Aorta (tissue), 5 donors: ENCODE measurements around the gene PEX11G. TPM values are rescaled to one million over a fixed set of nuclear protein-coding genes. Genes with fewer than 3 reads are reported as not detected.

Experiments used
- ATAC-seq: fragments of 200-7000 bp; cut with Tn5 transposase; one replicate; pipeline ENCODE4 v1.9.1; 2022; ENCODE audit warnings: moderate library complexity; ENCODE audit not compliant: low FRiP score
- DNase-seq, 2 donors: peaks; one replicate each; pipeline ENCODE4 v3.0.0-alpha.2; 2020
- H3K27ac ChIP-seq, 2 donors: one replicate each; pipeline ENCODE4 v1.5.1; 2013; ENCODE audit warnings: low read length in 2 of 2, mild to moderate bottlenecking in 2 of 2, moderate library complexity in 2 of 2, control low read depth in 1 of 2, inconsistent platforms in 1 of 2, low read depth in 1 of 2
- H3K27me3 ChIP-seq, 2 donors: one replicate each; pipeline ENCODE4 v1.6.1; 2013; ENCODE audit warnings: control low read depth in 1 of 2, low read length in 1 of 2, mild to moderate bottlenecking in 1 of 2, moderate library complexity in 1 of 2; ENCODE audit not compliant: insufficient read depth in 2 of 2, control insufficient read depth in 1 of 2
- H3K36me3 ChIP-seq, 2 donors: one replicate each; pipeline ENCODE4 v1.6.1; 2013; ENCODE audit warnings: control low read depth in 1 of 2, low read length in 1 of 2, mild to moderate bottlenecking in 1 of 2; ENCODE audit not compliant: insufficient read depth in 2 of 2, control insufficient read depth in 1 of 2
- H3K4me1 ChIP-seq, 2 donors: one replicate each; pipeline ENCODE4 v1.6.1; 2013; ENCODE audit warnings: low read length in 2 of 2, control low read depth in 1 of 2, mild to moderate bottlenecking in 1 of 2, moderate library complexity in 1 of 2; ENCODE audit not compliant: insufficient read depth in 2 of 2, control insufficient read depth in 1 of 2
- H3K4me3 ChIP-seq, 2 donors: one replicate each; pipeline ENCODE4 v1.5.1; 2013; ENCODE audit warnings: low read length in 2 of 2, control low read depth in 1 of 2, mild to moderate bottlenecking in 1 of 2
- H3K9me3 ChIP-seq: one replicate; pipeline ENCODE4 v1.6.1; 2013; ENCODE audit warnings: mild to moderate bottlenecking, low read length; ENCODE audit not compliant: control insufficient read depth
- WGBS, 2 donors: extraction: QIAGEN DNeasy Blood & Tissue Kit; methylation state at CpG; one replicate each; pipeline ENCODE4 v1.1.7; 2013; 5-methylcytosine and 5-hydroxymethylcytosine counted together
- intact Hi-C, 2 donors: fragments of 100-400 bp; cut with DNase I; formaldehyde crosslinking; loops; one replicate each; pipeline versions ENCODE4 v1.14.2 to v1.15.0; 2022
- polyA plus RNA-seq, 2 donors: library from polyadenylated mRNA; stranded (reverse); fragments of 200-250 nt; gene quantifications; one replicate each; pipeline ENCODE4 v1.2.3, GENCODE V29; 2013
- total RNA-seq, 2 donors: library from RNA; stranded (reverse); fragmentation: NEBNext Ultra II Directional; extraction: Animal tissue kit (Norgen Biotek cat#: 25700); gene quantifications; one replicate each; pipeline ENCODE4 v1.2.1, GENCODE V29; 2021
- donor health status: healthy with polysubstance abuse.
- donor health status: Bipolar disorder and iron deficiency.
- donor health status: DM: no; HTN: no; CAD: no.
- donor health status: DM: no; HTN: no; CAD: no.
- donor health status: DM: yes; HTN: yes; CAD: no.

PEX11G gene
- total and polyA plus RNA-seq, 4 donors: 1.9 to 5.3 (median 3.0) TPM

DNA sequence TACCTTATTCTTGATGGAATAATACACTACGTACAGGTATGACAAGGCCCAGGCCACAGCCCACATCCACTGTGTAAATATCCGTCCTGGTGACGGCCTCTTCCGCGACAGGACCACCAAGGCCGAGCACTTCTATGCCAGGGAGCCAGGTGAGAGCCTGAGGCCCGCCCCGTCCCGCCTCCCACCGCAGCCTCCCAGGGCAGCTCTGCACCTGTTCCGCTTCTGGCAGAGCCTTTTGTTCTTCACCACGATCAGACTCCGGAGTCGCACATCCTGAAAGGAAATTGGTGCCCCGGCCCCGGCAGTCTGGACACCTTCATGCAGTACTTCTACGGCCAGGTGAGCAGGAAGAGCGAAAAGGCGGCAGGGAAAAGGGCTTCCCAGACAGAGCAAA, 16.4 kb upstream of the PEX11G start:
- Histone ChIP-seq H3K4me3 (no peak overlapping the region), H3K27me3 (no peaks in the 10 kb centered on the region), H3K9me3 (no peaks in the 10 kb centered on the region), H3K36me3 (no peaks in the 10 kb centered on the region), H3K27ac (no peak overlapping the region), H3K4me1 (no peaks in the 10 kb centered on the region)
- WGBS, 2 donors: 53 to 62% methylated on average over 19 of the region's 19 CpGs
- no peak for DNase-seq
- intact Hi-C loops: no loop called here
- no peak for ATAC-seq

DNA sequence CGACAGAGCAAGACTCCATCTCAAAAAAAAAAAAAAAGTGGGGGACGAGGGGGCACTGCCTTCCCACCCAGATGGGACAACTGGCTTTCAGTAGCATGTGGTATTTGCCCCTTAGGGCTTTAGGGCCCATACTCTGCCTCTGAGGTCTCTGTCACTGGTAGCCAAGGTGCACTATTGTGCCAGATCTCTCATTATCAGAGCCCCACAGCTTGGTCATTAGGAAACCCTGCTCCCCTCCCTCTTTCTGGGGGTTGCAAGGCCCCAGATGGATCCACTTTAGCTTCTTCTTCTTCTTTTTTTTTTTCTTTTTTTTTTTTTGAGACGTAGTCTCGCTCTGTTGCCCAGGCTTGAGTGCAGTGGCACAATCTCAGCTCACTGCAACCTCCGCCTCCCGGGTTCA, 15.8 kb upstream of the PEX11G start:
- WGBS, 2 donors: 87 to 91% methylated on average over 6 of the region's 6 CpGs
- intact Hi-C loops: no loop called here
- no peaks in the 10 kb centered on the region for H3K27me3 ChIP-seq
- no peak for DNase-seq
- no peaks in the 10 kb centered on the region for H3K9me3 ChIP-seq
- ATAC-seq: no peak
- no peaks in the 10 kb centered on the region for H3K36me3 ChIP-seq
- H3K4me1 ChIP-seq: no peaks in the 10 kb centered on the region
- no peak overlapping the region for H3K27ac ChIP-seq
- no peak overlapping the region for H3K4me3 ChIP-seq

DNA sequence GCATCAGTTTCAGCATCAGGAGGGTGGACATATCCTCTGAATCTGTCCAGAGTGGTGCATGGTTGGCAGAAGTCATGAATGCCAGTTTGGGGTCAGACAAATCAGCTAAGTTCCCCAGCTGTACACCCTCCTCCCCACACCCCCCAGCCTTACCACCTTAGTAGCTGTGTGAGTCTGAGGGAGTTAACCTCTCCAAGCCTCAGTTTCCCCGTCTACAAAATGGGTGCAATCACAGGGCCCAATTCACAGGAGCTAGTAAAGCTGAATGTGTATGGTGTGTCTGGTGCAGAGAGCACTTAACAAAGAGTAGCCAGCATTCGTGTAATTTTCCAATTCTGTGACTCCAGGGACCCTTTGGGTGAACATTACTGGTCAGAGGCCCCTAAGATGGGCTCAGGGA, 13.7 kb upstream of the PEX11G start:
- 41 to 66% methylated on average over 2 of the region's 2 CpGs for WGBS, 2 donors
- no peak for DNase-seq
- ATAC-seq: no peak
- Histone ChIP-seq H3K27me3 (no peaks in the 10 kb centered on the region), H3K27ac (no peak overlapping the region), H3K4me1 (no peaks in the 10 kb centered on the region), H3K9me3 (no peaks in the 10 kb centered on the region), H3K36me3 (no peaks in the 10 kb centered on the region), H3K4me3 (no peak overlapping the region)
- intact Hi-C loops: no loop called here

DNA sequence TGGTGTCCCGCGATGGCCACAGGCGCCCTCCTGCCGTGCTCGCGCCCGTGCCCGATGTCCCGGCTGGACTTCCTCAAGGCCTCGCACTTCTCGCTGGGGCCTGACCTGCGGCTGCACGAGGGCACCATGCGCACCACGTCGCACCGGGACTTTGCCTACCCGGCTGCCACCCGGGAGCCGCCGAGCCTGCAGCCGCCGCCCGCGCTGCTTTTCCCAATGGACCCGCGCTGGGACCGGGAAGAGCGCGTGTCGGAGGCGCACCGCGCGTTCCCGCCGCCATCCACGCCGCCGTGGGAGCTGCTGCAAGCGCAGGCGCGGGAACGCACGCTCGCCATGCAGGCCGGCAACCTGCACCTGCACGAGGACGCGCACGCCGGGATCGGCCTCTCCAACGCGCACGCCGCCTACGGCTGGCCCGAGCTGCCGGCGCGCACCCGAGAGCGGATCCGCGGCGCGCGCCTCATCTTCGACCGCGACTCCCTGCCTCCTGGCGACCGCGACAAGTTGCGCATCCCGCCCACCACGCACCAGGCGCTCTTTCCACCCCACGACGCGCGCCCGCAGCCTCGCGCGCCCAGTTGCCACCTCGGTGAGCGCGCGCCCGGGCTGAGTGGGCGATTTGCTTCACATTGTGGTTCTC, 12.1 kb upstream of the PEX11G start:
- WGBS, 2 donors: 2 to 3% methylated on average over 73 to 93 of the region's 93 CpGs
- Histone ChIP-seq H3K9me3 (no peaks in the 10 kb centered on the region), H3K27me3 (no peaks in the 10 kb centered on the region), H3K4me3 (peak overlapping the region in 1 of 2 donors; percentile 5), H3K27ac (no peak overlapping the region), H3K36me3 (no peaks in the 10 kb centered on the region), H3K4me1 (no peaks in the 10 kb centered on the region)
- DNase-seq (no peak), ATAC-seq (peak; percentile 67)
- intact Hi-C loops: no loop called here

DNA sequence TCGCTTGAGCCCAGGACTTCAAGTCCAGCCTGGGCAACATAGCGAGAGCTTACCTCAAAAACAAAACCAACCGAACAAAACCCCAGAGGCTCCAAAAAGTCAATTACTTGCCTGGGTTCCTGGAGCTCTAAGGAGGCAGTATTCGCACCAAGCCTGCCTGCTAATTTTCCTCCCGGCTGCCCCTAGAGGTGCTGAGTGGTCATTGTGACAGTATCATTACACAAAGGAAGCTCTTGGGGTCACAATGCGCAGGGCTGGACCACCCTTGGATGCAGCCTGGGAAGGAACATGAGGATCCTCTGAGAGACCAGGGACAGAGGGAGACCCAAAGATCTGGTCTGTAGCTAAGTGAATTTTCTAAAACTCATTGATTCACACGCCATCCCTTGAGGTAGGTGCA, 8.5 kb upstream of the PEX11G start:
- Histone ChIP-seq H3K27me3 (no peaks in the 10 kb centered on the region), H3K9me3 (no peaks in the 10 kb centered on the region), H3K4me1 (no peaks in the 10 kb centered on the region), H3K36me3 (no peaks in the 10 kb centered on the region), H3K27ac (no peak overlapping the region), H3K4me3 (no peak overlapping the region)
- DNase-seq (no peak), ATAC-seq (no peak)
- intact Hi-C loops: no loop called here
- WGBS, 2 donors: 54 to 61% methylated on average over 7 of the region's 7 CpGs

DNA sequence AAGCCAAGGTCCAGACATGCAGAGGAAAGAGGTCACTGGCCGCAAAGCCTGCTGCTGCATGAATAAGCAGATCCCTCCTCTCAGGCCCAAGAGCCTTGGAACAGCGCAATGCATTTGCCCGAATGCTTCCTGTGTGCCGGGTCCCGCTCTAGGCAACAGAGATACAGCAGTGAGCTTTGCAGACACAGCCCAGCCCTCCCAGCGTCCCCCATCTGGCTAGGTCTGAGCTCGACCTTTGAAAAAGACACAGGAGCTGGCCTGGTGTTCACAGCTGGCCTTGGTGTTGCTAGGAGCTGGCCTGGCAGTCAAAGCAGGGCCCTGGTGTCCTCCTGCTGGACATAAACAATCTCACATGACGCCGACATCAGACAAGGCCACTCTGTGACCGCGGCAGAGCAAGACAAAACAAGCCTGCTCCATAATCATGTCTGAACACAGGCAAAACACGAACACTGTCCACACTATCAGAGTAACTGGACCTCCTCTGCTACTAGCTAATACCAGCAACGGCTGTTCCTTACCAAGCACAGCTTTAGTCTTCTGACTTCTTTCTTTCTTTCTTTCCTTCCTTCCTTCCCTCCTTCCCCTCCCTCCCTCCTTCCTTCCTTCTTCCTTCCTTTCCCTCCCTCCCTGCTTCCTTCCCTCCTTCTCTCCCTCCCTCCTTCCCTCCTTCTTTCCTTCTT, 5.7 kb upstream of the PEX11G start:
- no peaks in the 10 kb centered on the region for H3K36me3 ChIP-seq
- H3K27me3 ChIP-seq: no peaks in the 10 kb centered on the region
- no peaks in the 10 kb centered on the region for H3K4me1 ChIP-seq
- WGBS, 2 donors: 28 to 35% methylated on average over 13 of the region's 13 CpGs
- no peaks in the 10 kb centered on the region for H3K9me3 ChIP-seq
- intact Hi-C loops: no loop called here
- H3K4me3 ChIP-seq: no peak overlapping the region
- DNase-seq (peak in 1 of 2 donors; percentile 73), ATAC-seq (peak; percentile 85)
- H3K27ac ChIP-seq: peak overlapping the region in 1 of 2 donors; percentile 59

DNA sequence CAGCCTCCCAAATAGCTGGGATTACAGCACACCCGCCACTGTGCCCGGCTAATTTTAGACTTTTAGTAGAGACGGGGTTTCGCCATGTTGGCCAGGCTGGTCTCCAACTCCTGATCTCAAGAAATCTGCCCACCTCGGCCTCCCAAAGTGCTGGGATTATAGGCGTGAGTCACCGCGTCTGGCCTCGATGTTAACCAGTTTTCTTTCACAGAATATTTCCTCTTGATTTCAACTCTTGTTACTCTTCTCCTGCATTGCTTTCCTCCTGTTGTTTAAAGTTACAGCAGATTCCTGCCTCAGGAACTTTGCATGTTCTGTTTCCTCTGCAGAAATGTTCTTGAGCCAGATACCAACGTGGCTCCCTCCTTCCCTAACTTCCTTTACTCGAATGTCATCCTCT, 3.7 kb upstream of the PEX11G start:
- no peaks in the 10 kb centered on the region for H3K27me3 ChIP-seq
- no peak overlapping the region for H3K4me3 ChIP-seq
- 81% methylated on average over 11 of the region's 11 CpGs for WGBS, 2 donors
- no peaks in the 10 kb centered on the region for H3K4me1 ChIP-seq
- no peak overlapping the region for H3K27ac ChIP-seq
- DNase-seq (no peak), ATAC-seq (no peak)
- H3K36me3 ChIP-seq: no peaks in the 10 kb centered on the region
- no peaks in the 10 kb centered on the region for H3K9me3 ChIP-seq
- intact Hi-C loops: no loop called here

DNA sequence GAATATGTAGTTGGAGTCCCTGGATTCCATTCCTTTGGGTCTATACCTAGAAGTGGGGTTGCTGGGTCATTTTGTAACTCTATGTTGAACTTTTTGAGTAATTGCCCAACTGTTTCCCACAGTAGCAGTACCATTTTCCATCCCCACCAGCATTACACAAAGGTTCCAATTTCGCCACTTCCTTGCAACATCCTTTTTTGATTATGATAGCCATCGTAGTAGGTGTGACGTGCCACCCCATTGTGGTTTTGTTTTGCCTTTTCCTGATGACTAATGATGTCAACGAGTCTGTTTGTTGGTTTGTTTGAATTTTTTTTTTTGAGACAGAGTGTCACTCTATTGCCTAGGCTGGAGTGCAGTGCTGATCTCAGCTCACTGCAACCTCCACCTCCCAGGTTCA, 3.3 kb upstream of the PEX11G start:
- no peak for ATAC-seq
- Histone ChIP-seq H3K27ac (no peak overlapping the region), H3K27me3 (no peaks in the 10 kb centered on the region), H3K4me1 (no peaks in the 10 kb centered on the region), H3K4me3 (no peak overlapping the region), H3K36me3 (no peaks in the 10 kb centered on the region), H3K9me3 (no peaks in the 10 kb centered on the region)
- DNase-seq: no peak
- intact Hi-C loops: no loop called here
- 78 to 86% methylated on average over 4 of the region's 4 CpGs for WGBS, 2 donors

DNA sequence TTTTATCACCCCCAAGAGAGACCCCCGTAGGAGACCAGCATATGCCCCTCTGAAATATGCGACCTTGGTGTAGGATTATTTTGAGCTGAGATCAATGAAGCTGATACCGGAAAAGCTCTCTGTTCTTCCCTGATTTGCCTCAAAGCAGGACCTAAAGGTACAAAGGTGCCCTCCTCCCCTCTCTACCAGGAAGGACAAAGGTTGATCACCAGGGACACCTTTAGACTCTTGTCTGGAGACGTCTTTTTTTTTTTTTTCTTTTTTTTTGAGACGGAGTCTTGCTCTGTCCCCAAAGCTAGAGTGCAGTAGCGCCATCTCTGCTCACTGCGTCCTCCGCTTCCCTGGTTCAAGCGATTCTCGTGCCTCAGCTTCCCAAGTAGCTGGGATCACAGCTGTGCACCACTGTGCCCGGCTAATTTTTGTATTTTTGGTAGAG, 792 bp upstream of the PEX11G start:
- Histone ChIP-seq H3K9me3 (no peaks in the 10 kb centered on the region), H3K27ac (no peak overlapping the region), H3K4me3 (peak overlapping the region; percentile 31 to 33), H3K36me3 (no peaks in the 10 kb centered on the region), H3K4me1 (no peaks in the 10 kb centered on the region), H3K27me3 (no peaks in the 10 kb centered on the region)
- DNase-seq (no peak), ATAC-seq (no peak)
- intact Hi-C loops: loop anchor here in 1 of 2 donors (2.0 kb wide), 1 partner anchor 45 kb away; the partner anchor contains the start of gene PNPLA6
- WGBS, 2 donors: 71 to 74% methylated on average over 11 of the region's 11 CpGs
